DMS153 treated with DMSO at 0.1 percent for 48 hours (cell line): ENCODE data around the gene RPRD1B.

ENCODE experiments used
- DNase-seq: peaks from one replicate; lab custom pipeline; 2025; ENCODE audit not compliant: unreplicated experiment; lab: John Stamatoyannopoulos, UW

RPRD1B gene

DNA sequence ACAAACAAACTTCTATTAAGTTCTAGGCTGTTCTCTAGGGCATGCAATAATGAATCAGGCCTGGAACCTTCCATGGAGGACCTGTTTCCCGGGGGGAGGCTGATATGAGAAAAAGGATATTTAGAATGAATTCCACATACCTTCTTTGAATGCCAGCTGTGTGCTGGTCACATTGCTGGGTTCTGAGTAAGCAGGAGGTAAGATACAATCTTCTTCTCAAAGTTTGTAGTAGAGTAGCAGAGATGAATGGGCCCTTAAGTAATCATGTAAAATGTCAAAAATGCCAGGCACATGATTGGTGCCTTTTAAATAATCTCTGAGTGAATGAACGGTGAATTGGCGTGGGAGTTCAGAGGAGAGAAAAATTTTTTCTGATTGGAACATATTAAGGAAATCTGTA, 84.1 kb downstream of the RPRD1B start:
- DNase-seq = no peak

DNA sequence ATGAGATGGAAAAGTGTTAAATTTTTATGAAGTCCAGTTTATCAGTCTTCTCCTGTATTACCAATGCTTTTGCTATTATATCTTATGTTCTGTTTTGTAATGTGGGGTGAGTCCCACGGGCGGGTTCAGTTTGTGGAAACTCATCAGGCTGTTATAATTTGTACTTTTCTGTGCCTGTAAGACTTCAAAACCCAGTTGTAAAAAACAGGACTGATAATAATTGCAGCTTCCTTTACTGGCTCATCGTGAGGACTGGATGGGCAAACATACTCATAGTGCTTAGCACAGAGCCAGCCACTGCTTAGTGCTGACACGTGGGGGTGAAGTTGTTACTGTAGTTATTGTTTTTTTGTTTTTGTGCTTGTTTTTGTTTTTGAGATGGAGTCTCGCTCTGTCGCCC, 85.9 kb downstream of the RPRD1B start:
- DNase-seq = no peak

DNA sequence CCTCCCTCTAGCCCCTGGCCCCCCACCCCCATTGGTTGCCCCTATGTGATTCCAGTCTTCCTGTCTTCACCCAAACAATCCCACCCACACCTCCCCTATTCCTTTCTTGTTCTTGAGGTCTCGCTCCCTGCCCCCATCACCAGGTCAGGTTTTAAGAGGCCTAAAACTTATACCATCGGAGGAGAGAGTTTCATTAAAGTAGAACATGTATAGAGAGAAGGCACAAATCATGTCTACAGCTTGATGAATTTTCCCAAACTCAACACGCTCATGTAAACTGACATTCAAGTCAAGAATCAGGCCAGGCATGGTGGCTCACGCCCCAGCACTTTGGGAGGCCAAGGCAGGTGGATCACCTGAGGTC, 87.1 kb downstream of the RPRD1B start:
- DNase-seq = no peak

DNA sequence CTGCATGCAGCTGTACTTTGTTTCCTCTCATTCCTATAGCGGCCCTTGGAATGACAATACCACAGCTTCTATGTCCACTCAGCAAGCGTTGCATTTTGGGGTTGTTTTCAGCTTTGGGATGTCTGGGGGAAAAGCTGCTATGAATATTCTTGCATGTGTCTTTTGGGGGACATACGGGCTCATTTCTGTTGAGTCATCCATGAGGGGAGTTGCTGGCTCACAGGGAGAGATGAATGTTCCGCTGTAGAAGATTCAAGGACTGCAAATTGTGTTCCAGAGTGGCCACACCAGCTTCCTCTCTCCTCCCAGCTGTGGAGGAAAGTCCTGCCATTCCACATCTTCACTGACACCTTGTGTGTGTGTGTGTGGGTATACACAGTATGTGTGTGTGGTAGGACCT, 88.2 kb downstream of the RPRD1B start:
- no peak for DNase-seq

DNA sequence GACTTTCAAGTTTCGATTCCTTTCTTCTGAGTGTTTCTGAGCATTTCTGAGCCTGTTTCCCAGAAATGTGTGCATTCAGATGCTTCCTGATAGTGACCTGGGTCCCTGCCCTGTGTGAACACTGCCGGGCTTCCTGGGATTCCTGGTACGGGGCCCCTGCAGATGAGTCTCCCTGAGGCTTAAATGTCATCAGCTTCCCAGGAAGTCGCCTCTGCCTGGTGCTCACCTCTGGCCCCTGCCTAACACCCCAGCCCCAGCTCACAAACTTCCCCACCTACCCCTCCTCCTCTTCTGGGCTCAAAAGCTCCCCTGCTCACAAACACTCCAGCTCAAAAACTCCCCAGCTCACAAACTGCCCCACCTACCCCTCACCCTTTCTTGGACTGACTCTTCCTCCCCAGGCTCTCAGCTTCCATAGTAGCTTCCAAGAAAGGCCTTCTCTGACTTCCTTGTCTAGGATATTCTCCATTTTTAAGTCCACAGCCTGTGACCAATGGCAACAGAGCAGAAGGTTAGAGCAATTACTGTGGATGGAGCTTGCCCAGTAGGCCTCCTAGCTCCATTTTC, 89.6 kb downstream of the RPRD1B start:
- no peak for DNase-seq

DNA sequence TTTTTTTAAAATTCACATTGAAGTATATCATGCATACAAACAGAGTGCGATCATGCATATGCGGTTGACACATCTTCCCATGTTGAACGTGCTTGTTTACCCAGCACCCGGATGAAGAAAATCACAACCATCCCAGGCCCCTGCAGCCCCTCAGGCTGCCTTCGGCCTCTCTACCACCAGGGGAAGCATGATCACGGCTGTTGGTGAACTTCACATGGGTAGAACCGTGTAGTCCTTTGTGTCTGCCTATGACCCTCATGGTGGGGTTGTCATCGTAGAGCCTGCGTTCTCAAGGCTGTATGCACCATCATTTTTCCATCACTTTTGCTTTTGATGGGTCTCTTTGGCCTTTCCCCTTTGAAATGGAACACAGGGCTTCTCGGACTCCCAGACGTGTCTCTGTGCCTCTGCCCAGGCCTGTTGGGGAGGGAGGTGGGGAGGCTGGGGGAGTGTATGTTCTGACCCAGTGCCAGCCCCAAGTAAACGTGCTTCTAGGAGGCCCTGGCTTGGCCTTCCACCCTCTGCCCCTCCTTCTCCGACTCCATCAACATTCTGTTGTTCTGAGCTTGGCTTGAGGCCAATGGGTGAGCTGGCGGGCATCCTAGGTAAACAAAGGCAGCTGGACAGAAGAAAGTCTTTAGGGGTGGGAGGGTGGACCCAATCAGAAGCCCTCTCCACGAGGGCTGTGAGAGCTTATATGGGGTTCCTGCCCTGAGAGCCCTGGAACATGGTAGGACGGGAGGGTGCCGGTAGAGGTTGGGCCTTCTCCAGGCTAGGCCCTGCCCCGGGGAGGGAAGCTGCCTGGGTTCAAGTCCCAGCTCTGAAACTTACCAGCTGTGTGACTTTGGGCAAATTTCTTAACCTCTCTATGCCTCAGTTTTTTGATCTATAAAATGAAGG, 91.9 kb downstream of the RPRD1B start:
- DNase-seq = peak; percentile 94

DNA sequence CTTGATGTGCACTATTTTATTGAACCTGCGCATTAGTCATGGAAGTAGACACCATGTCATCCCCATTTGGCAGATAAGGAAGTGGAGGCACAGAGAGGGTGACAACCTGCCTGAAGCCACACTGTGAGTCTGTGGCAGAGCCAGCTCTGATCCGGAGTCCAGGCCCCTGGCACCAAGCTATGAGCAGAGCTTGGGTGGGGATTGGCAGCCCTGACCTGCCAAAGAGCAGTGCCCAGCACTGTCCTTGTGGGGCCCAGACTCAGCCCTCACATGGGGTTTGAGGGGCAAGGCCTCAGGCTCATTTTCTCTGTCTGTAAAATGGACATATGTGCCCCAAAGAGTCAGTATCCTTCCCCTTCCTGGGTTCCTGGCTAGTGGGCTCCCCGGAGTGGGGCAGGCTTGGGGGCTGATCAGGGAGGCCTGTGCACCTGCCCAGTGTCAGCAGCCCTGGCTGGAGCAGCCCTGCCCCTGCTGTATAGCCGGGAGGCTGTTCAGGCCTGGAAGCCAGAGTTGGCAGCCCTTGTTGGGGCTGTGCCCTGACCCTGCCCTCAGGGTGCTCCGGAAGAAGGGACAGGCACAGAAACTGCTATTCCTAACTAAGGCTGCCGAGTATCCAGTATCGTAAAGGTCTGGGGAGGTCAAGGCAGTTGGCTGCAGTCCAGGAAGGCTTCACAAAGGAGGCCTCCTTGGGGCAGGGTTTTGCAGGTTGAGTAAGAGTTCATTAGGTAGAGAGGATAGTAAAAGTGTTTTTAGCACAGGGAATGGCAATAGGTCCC, 92.8 kb downstream of the RPRD1B start:
- no peak for DNase-seq

DNA sequence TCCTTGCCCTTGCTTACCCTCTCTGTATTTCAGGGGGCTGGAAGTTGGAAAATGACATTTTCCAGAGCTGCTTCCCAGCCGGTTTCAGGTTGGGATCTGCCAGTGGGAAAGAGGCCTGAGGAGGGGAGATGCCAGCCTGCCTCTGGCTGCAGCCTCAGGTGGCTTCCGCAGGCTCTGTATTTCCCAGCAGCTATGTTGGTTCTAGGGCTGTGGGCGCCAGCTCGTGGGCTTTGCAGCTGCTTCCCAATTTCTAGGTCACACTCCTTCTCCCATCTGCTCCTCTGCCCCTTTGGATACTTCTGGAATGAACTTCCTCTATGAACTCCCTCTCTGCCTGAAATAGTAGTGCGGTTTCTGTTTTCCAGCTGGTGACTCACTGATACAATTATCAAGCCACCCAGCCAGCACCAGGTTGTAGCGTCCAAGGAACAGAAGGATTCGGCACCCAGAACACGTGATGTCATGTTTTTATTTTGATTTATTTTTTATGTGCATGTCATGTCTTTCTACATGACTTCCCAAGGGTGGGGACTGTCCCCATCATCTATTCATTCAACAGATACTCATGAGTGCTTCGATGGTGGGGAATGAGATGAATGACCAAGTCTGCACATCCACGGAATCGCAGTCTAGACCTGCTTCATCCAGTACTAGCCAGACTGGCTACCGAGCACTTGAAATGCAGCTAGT, 93.5 kb downstream of the RPRD1B start:
- DNase-seq = peak; percentile 13

DNA sequence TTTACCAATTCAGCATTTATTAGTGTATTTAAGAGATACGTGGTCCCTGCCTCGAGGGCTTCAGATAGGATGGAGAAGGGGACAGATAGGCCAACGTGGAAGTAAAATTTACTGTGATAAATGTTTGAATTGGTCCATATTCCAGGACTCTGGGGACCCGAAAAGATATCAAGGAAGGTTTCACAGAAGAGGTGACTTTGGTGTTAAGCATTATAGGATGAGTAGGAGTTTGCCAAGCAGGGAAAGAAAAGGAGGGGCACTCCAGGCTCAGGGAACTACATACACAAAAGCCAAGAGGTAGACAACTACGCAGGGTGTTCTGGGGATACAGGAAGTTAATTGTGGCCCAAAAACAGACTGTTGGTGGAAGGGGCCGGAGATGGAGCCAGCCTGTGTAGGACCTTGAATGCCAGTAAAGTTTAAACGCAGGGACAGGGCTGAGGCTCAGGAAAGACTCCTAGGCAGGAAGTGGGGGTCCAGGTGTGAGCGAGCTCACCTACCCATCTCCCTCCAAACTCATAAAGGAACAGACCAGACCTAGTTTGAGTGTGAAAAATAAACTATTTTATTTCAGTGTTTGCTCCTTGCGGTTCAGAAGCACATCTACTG, 94.5 kb downstream of the RPRD1B start:
- DNase-seq = no peak

DNA sequence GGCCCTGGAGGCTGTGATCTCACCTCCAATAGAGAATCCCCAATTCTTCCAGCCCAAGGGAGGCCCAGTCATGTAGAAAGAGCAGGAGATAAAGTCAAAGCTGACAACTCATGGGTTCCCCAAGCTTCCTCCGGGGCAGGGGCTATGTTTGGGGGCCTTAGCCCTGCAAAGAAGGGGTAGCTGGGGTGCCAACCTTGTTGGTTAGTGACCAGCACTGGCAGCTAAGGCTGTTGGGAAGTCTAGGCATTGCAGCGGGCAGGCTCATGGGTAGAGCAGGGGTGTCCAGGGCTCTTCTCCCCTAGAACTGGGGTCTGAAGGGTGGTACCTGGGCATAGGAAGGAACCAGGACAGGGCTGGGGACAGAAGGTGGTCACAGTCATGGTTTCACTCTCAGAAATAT, 95.1 kb downstream of the RPRD1B start:
- no peak for DNase-seq

DNA sequence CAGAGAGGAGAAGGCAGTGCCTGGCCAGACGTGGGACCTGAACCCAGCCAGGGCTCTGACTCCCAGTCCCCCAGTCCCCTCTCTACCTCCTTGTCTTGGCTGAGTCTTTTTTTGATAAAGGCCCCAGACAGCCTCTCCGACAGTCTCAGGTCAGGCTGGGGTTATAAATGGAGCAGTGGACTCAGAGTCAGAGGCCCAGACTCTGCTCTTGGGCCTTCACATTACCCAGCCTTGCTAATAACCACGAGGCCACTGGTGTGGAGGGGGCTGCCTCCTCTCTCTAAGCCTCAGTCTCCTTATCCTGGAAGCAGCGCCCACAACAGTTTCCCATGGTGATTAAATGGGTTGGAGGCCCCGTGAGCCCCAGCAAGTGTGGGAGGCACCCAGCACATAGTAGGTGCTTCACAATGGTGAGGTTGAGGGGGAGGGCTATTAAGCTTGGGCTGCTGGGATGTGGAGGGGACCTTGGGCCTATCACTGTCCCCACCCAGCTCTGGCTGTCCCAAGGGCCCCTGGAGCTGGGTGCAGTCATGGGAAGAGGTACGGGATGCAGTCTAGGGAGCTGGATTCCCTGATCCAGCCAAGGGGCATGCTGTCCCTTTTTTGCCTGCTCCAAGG, 95.8 kb downstream of the RPRD1B start:
- no peak for DNase-seq

DNA sequence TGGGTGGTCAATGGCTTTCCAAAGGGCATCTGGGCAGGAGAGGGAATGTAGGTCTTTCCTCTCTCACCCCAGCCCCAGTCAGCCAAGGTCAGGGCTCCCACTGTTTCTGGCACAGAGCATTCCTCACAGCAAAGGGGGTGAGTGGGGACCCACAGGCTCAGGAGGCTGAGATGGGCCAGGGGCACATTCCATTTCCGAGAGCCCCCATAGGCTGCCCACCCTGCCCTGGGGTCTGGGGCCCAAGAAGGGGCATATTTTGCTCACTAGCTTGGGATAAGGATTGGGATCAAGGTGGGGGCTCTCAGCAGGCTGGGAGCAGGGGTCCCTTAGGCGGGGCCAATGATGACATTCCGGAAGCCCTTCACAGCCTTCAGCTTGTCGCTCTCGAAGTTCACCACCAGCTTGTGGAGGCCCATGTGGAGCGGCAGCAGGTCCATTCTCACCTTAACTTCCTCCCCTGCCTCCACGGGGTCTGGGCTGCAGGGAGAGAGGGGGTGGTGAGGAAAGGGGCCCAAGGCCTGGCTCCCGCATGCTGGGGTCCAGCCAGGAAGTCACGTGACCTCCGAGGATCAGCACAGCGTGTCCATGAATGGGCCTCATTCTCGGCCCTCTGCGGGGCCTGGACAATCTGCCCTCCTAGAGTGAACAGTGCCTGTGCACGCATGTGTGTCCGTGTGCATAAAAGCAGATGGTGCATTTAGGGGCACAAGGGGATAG, 96.5 kb downstream of the RPRD1B start:
- DNase-seq = no peak

DNA sequence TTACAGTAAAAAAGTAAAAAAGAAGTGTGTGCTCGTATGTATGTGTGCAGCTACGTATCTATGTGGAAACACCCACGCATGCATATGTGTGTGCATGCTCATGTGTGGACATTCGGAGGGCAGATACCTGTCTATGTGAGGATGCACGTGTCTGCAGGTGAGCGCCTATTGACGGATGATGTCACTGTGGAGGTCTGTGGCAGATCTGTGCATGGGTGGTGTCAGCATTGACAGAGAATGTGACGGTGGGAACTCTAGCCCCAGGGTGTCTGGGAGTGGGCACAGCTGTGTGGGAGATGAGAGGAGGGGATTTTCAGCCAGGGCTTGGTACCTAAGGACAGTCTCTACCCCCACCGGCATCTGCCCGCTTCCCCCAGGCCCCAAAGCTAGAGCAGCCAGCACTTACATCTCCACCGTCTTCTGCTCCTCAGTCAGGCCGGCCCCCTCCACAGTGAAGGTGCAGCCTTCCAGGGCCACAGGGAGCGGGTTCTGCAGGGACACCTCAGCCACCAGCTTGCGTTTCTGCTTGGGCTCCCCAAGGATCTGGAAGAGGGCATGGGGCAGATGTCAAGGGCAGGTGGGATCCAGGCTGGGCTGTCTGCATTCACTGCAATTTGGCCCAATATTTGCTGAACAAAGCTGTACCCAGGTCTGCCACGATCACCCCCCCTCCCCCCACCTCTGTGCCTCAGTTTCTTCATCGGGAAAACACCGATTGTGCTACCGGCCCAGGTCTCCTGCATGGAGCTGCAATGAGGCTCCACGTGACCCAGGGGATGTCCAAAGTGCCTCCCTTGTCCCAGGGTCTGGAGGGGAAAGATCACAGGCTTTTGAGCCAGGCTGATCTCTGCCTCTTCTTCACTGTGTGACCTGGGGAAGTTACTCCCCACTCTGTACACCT, 97.4 kb downstream of the RPRD1B start:
- DNase-seq = no peak

DNA sequence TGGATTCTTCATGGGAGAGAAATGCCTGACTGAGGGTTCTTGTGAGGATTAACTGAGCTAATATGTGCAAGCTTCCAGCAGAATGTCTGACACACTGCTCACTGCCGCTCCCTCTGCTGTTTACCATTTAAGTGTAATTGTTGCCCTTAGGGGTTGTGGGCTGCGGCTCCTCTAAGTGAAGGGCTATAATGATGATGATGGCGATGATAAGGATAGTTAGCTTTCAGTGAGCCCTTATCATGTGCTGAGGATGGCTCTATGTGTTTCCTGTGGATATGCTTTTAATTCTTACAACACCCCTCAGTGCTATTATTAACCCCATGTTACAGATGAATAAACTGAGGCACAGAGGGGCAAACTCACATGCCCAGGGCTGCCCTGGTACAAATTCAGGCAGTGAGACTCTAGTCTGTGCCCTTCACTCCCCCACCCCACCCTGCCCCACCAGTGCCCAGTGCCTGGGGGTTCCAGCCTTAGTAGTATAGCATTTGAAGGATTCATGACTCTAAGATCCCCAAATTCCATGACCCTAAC, 98.1 kb downstream of the RPRD1B start:
- DNase-seq = no peak

DNA sequence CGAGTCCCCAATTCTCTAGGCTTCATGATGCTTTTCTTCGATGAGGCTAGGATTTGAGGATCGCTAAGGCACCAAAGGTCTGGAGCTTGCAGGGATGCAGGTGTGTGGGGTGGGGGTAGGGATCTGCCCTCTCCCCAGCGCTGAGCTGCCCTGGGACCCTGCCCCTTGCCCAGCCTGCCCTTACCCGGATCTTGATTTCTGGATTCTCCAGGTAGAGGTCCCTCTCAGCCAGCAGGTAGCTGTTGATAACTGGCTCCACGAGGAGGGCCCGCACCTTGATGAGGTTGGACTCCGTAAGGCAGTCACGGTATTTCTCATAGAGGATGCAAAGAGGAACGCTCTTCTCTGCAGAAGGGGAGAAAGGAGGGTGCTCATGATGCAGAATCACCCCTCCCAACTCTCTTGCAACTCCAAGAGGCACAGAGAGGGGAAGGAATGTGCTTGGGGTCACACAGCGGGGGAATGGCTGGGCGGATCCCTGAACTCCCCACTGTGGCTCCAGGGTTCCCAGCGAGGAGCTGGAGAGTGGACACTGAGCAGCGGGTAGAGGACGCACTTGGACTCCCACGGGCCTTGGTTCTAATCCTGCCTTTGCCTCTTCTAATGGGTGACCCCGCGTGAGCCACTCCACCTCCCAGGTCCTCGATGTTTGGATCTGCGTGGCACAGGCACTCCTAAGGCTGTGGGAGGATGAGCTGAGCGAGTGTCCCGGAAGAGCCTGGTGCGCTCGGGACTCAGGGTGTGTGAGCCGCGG, 98.8 kb downstream of the RPRD1B start:
- DNase-seq = no peak

DNA sequence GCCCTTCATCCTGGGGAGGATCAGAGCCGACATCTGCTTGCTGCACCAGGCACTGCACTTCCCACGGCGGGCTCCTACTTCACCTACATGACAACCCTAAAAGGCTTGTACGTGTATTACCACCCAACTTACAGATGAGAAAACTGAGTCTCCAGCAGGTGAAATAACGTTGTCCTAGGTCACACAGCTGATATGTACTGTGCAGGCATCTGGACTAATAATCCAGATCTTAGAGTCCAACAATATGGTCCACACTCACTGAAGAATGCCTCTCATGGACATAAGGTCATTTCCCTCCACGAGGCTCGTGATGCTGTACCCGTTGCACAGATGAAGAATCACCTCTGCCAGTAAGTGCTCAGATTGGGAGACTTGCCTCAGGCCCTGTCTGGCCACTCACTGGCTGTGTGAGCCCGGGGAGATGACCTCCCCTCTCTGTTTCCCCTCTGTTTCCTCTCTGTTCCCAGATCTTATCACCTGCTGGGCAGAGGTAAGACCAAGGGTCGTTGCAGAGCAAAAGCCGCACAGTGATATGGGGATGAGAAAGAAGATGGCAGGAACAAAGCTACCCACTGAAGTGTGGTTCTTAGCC, 99.5 kb downstream of the RPRD1B start:
- DNase-seq = no peak

DNA sequence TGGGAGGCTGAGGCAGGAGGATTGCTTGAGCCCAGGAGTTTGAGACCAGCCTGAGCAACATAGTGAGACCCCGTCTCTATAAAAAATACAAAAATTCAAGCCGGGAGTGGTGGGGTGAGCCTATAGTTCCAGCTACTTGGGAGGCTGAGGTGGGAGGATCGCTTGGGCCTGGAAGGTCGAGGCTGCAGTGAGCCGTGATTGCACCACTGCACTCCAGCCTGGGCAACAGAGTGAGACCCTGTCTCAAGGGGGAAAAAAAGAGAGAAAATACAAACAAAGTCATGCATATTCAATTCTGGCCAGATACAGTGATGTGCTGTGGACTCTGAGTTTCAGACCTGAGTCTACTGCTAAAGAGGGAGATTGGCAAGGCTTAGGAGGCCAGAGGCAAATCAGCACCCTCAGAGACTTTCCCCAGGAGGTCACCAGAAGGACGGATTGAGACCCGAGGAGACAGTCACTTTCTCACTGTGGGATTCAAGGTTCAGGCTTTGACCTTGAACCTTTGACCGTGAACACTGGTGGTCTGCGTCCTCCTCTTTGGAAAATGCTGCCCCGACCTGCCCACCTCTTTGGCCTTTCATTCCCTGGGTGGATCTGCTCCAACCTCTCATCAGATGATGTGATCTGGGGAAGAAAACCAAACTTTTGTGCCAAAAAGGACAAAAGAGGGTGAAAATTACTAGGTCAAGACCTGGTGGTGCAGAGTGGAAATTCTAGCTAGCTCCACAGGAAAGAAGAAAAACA, 100.3 kb downstream of the RPRD1B start:
- DNase-seq = no peak
